B cell (primary cell): ENCODE data around the gene ONECUT1. TPM values are rescaled to one million over a fixed set of nuclear protein-coding genes. Genes with fewer than 3 reads are reported as not detected.

Experiments
- ATAC-seq: fragments of 200-7000 bp; cut with Tn5 transposase; one replicate; pipeline ENCODE4 v1.10.0; 2021; ENCODE audit warnings: low read depth, mild to moderate bottlenecking, moderate number of reproducible peaks, moderate library complexity
- CTCF ChIA-PET: fragments of 350-600 bp; sonication (Branson Sonifier 250); formaldehyde crosslinking; loops from one replicate; lab custom pipeline; 2021; ENCODE audit warnings: antibody characterized with exemption, inconsistent platforms; lab: Charles Lee
- POLR2A ChIA-PET: fragments of 350-600 bp; sonication (Branson Sonifier 250); formaldehyde crosslinking; loops from one replicate; lab custom pipeline; 2021; ENCODE audit warnings: antibody characterized with exemption; lab: Charles Lee
- DNase-seq: peaks from one replicate; pipeline ENCODE4 v3.0.0; 2013
- H2AFZ ChIP-seq: 2 replicates; pipeline ENCODE4 v1.6.1; 2012; ENCODE audit warnings: mild to moderate bottlenecking, low read depth, low read length; ENCODE audit not compliant: insufficient read depth, poor library complexity, severe bottlenecking
- H3K27ac ChIP-seq, 2 donors: 1 replicate in 1 of 2; 2 replicates in 1 of 2; pipeline ENCODE4 v1.5.1; 2012 to 2013; ENCODE audit warnings: low read length in 2 of 2, mild to moderate bottlenecking in 2 of 2, moderate library complexity in 1 of 2
- H3K27me3 ChIP-seq, 4 experiments: fragments of 200-600 bp in 1 of 4; sonication (generic) in 1 of 4; replicated peaks in 1 of 4; 1 replicate in 2 of 4; 2 replicates in 2 of 4; pipeline versions ENCODE4 v1.6.1 to v1.7.0; 2013 to 2016; ENCODE audit warnings: low read length in 3 of 4, mild to moderate bottlenecking in 2 of 4, mixed read lengths in 1 of 4, moderate library complexity in 1 of 4; ENCODE audit not compliant: insufficient read depth in 4 of 4, control insufficient read depth in 3 of 4; ENCODE audit errors: control extremely low read depth in 1 of 4
- H3K36me3 ChIP-seq, 2 experiments: replicated peaks in 1 of 2; 1 replicate in 1 of 2; 2 replicates in 1 of 2; pipeline versions ENCODE4 v1.6.1 to v1.7.1; 2013; ENCODE audit warnings: low read length in 1 of 2; ENCODE audit not compliant: insufficient read depth in 2 of 2, control insufficient read depth in 1 of 2; ENCODE audit errors: control extremely low read depth in 1 of 2, extremely low read depth in 1 of 2
- H3K4me1 ChIP-seq, 2 donors: fragments of 200-600 bp in 1 of 2; sonication (generic) in 1 of 2; 1 replicate in 1 of 2; 2 replicates in 1 of 2; pipeline versions ENCODE4 v1.5.1 to v1.6.1; 2013 to 2017; ENCODE audit warnings: low read length in 2 of 2; ENCODE audit not compliant: control insufficient read depth in 2 of 2, insufficient read depth in 2 of 2
- H3K4me2 ChIP-seq: replicated peaks from 2 replicates; pipeline ENCODE3; 2012; ENCODE audit warnings: mild to moderate bottlenecking, low read depth, low read length; ENCODE audit not compliant: poor library complexity, severe bottlenecking
- H3K4me3 ChIP-seq, 5 experiments: fragments of 200-600 bp in 1 of 5; sonication (generic) in 1 of 5; 1 replicate in 3 of 5; 2 replicates in 2 of 5; pipeline versions ENCODE4 v1.5.1 to v1.7.0; 2011 to 2016; ENCODE audit warnings: low read length in 4 of 5, mild to moderate bottlenecking in 4 of 5, low read depth in 2 of 5, control low read depth in 1 of 5, moderate library complexity in 1 of 5; ENCODE audit not compliant: insufficient read depth in 1 of 5; ENCODE audit errors: control extremely low read depth in 1 of 5, extremely low read depth in 1 of 5
- H3K79me2 ChIP-seq: fragments of 200-600 bp; sonication (generic); one replicate; pipeline ENCODE4 v1.6.0; 2016; ENCODE audit warnings: low read length; ENCODE audit not compliant: control insufficient read depth, insufficient read depth
- H3K9ac ChIP-seq: fragments of 200-600 bp; sonication (generic); 2 replicates; pipeline ENCODE4 v1.6.1; 2017; ENCODE audit warnings: mild to moderate bottlenecking, low read length, moderate library complexity
- H3K9me3 ChIP-seq, 3 donors: one replicate each; pipeline versions ENCODE4 v1.6.1 to v1.7.1; 2013; ENCODE audit warnings: low read length in 2 of 3; ENCODE audit not compliant: control insufficient read depth in 2 of 3, insufficient read depth in 1 of 3; ENCODE audit errors: control extremely low read depth in 1 of 3
- H4K20me1 ChIP-seq: 2 replicates; pipeline ENCODE4 v1.6.0; 2012; ENCODE audit warnings: mild to moderate bottlenecking, low read length; ENCODE audit not compliant: insufficient read depth, control insufficient read depth, poor library complexity, severe bottlenecking
- H3K27ac Mint-ChIP-seq: one replicate; pipeline ENCODE4 v1.8.0; 2021; ENCODE audit warnings: mixed read lengths
- H3K27me3 Mint-ChIP-seq: one replicate; pipeline ENCODE4 v1.8.0; 2021; ENCODE audit warnings: mixed read lengths
- H3K4me1 Mint-ChIP-seq: one replicate; pipeline ENCODE4 v1.8.0; 2021; ENCODE audit warnings: mixed read lengths
- H3K4me3 Mint-ChIP-seq: one replicate; pipeline ENCODE4 v1.8.0; 2021; ENCODE audit warnings: mixed read lengths
- H3K9me3 Mint-ChIP-seq: one replicate; pipeline ENCODE4 v1.8.0; 2022; ENCODE audit warnings: mixed read lengths; ENCODE audit not compliant: insufficient read depth
- CTCF ChIP-seq: fragments of 200-600 bp; IDR thresholded peaks from one replicate; pipeline ENCODE4 v1.8.0; 2022; ENCODE audit warnings: antibody characterized with exemption, mild to moderate bottlenecking
- EZH2 ChIP-seq: IDR thresholded peaks from 2 replicates; pipeline ENCODE4 v1.6.1; 2012; ENCODE audit warnings: borderline replicate concordance, low read depth, mild to moderate bottlenecking, moderate library complexity, low read length; ENCODE audit not compliant: insufficient read depth, poor library complexity, severe bottlenecking
- WGBS: methylation state at CpG from one replicate; pipeline ENCODE4 v1.1.5; 2013; ENCODE audit warnings: missing lambda C conversion rate; ENCODE audit not compliant: insufficient coverage; 5-methylcytosine and 5-hydroxymethylcytosine counted together
- intact Hi-C: fragments of 100-400 bp; cut with micrococcal nuclease; formaldehyde crosslinking; loops from one replicate; pipeline ENCODE4 v1.10.0; 2022
- polyA plus RNA-seq: library from polyadenylated mRNA; depleted of rRNA; stranded (reverse); fragments of >200 nt; gene quantifications from 2 replicates; pipeline ENCODE4 v1.2.3, GENCODE V29; 2012
- total RNA-seq, 2 donors: library from RNA; stranded (reverse); fragments of 120-200 nt in 1 of 2; gene quantifications; 1 replicate in 1 of 2; 2 replicates in 1 of 2; pipeline versions ENCODE4 v1.2.3 to v1.2.4, GENCODE V29; 2013 to 2022

The ONECUT1 gene
- total and polyA plus RNA-seq, 2 donors (not counting 1 experiment from before 2014, with no cell fraction given) = not detected

GRCh38 chr15:52795464-52796227, 5.5 kb upstream of the ONECUT1 start:
- Histone ChIP-seq H3K27me3 (peaks cover 0 to 98% (median 92%) of the 10 kb centered on the region in 4 experiments), H3K4me1 (peaks cover 24 to 54% of the 10 kb centered on the region in 2 donors), H3K4me2 (no peak overlapping the region), H4K20me1 (no peaks in the 10 kb centered on the region), H3K36me3 (no peaks in the 10 kb centered on the region), H3K9ac (no peak overlapping the region), H3K9me3 (peaks cover 6 to 72% (median 31%) of the 10 kb centered on the region in 3 donors), H2AFZ (no peak overlapping the region), H3K79me2 (no peaks in the 10 kb centered on the region), H3K27ac (no peak overlapping the region), H3K4me3 (no peak overlapping the region)
- intact Hi-C loops = no loop called here
- Mint-ChIP-seq H3K9me3 (no peaks in the 10 kb centered on the region), H3K27ac (no peak overlapping the region), H3K4me3 (no peak overlapping the region), H3K27me3 (peaks cover 73% of the 10 kb centered on the region), H3K4me1 (peaks cover 9% of the 10 kb centered on the region)
- WGBS = 13% methylated on average over 26 of the region's 31 CpGs
- no peak for TF ChIP-seq CTCF
- TF ChIP-seq EZH2 = peak; percentile 43
- POLR2A ChIA-PET = no interaction called here
- DNase-seq (no peak), ATAC-seq (no peak)
- CTCF ChIA-PET = interaction anchor here (1.2 kb wide), 1 partner anchor 9 kb away, joined by 4 read pairs; no protein-coding TSS in a partner anchor
